Activated naive CD8-positive, alpha-beta T cell (primary cell): ENCODE measurements around the gene ATAD5.
"Not testable (repeated sequence)": the region's sequence is repeated elsewhere in the genome, so short reads cannot be mapped to it uniquely, and the experiment has no call there.

ENCODE experiments used
- H3K27ac Mint-ChIP-seq: one replicate; pipeline ENCODE4 v1.8.0; 2021; ENCODE audit warnings: mixed read lengths
- H3K27me3 Mint-ChIP-seq: one replicate; pipeline ENCODE4 v1.8.0; 2021; ENCODE audit warnings: mixed read lengths
- H3K36me3 Mint-ChIP-seq: one replicate; pipeline ENCODE4 v1.8.0; 2021; ENCODE audit warnings: mixed read lengths
- H3K4me1 Mint-ChIP-seq: one replicate; pipeline ENCODE4 v1.8.0; 2021; ENCODE audit warnings: low read depth, mixed read lengths
- H3K4me3 Mint-ChIP-seq: one replicate; pipeline ENCODE4 v1.8.0; 2021; ENCODE audit warnings: mild to moderate bottlenecking, mixed read lengths
- H3K9me3 Mint-ChIP-seq: one replicate; pipeline ENCODE4 v1.8.0; 2021; ENCODE audit warnings: low read depth, mixed read lengths

ATAD5 gene

DNA sequence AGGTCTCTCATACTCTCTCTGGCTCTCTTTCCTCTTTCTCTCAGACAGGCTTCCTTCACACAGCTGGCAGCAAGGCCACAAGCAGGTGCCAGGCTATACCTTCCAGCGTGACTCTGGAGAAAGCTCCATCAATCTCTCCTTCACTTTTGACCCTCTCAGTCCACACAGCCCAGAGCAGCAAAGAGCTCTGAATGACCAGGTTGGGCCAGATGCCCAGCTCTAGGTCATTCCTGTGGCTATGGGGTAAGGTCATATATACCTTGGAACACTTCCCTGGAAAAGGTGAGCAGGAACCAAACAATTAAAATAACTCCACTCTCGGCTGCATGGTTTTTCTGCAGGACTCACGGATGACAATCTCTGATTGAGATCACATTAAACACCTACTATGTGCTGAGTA lies 98.7 kb downstream of the ATAD5 start:
- Mint-ChIP-seq H3K36me3 (no peaks in the 10 kb centered on the region), H3K9me3 (no peaks in the 10 kb centered on the region), H3K4me3 (no peak overlapping the region), H3K27ac (no peak overlapping the region), H3K27me3 (peaks cover 13% of the 10 kb centered on the region), H3K4me1 (no peaks in the 10 kb centered on the region)

DNA sequence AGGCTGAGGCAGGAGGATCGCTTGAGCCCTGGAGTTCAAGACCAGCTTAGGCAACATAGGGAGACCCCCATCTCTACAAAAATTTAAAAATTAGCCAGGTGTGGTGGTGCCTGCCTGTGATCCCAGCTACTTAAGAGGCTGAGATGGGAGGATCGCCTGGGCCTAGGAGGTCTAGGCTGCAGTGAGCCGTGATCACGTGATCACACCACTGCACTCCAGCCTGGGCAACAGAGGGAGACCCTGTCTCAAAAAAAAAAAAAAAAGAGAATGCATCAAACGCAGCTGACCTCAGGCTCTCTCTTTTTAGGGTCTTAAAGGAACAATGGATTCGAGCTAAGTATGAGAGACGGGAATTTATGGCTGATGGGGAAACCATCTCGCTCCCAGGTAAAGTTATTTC lies 99.8 kb downstream of the ATAD5 start:
- H3K4me3 Mint-ChIP-seq, H3K27me3 Mint-ChIP-seq, H3K36me3 Mint-ChIP-seq, H3K9me3 Mint-ChIP-seq, H3K27ac Mint-ChIP-seq, H3K4me1 Mint-ChIP-seq: not testable (repeated sequence)

DNA sequence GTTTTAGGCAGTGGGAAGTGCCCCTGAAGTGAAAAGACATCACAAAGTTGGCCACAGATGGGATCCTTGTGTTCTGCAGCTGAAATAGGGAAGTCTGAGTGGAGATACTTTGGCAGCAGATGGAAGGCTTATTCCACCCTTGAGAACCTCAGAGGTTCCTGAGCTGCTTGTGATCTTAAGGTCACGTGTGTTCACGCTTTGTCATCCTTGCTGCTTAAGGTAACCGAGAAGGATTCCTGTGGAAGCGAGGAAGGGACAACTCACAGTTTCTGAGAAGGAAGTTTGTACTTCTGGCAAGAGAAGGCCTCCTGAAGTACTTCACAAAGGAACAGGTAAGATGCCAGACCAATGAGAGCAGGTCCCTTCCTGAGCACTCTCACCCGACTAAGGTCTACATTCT lies 102.2 kb downstream of the ATAD5 start:
- no peaks in the 10 kb centered on the region for H3K4me1 Mint-ChIP-seq
- H3K9me3 Mint-ChIP-seq: no peaks in the 10 kb centered on the region
- no peaks in the 10 kb centered on the region for H3K27me3 Mint-ChIP-seq
- H3K36me3 Mint-ChIP-seq: no peaks in the 10 kb centered on the region
- H3K27ac Mint-ChIP-seq: no peak overlapping the region
- H3K4me3 Mint-ChIP-seq: no peak overlapping the region

DNA sequence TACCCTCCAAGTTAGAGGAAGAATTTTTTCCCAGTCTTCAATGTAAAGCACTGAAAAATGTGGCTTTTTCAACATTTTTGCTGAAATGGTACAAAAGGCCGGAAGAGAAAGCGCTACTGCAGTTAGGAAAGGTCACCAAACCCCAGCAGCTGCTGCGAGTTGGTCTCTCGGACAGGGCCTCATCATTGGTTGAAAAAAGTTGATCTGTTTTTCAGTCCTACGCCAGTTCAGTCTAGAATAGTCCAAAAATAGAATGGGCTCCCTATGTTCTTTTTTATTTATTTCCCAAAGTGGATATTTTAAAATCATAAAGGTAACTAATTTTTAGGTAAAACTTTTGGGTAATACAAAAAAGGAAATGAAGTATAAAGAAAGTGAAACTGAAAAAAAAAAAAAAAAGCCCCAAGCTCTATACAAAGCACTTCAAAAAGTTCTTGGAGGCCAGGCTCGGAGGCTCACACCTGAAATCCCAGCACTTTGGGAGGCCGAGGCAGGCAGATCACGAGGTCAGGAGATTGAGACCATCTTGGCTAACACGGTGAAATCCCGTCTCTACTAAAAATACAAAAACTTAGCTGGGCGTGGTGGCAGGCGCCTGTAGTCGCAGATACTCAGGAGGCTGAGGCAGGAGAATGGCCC lies 107.4 kb downstream of the ATAD5 start:
- no peak overlapping the region for H3K27ac Mint-ChIP-seq
- H3K36me3 Mint-ChIP-seq: no peaks in the 10 kb centered on the region
- H3K4me3 Mint-ChIP-seq: no peak overlapping the region

DNA sequence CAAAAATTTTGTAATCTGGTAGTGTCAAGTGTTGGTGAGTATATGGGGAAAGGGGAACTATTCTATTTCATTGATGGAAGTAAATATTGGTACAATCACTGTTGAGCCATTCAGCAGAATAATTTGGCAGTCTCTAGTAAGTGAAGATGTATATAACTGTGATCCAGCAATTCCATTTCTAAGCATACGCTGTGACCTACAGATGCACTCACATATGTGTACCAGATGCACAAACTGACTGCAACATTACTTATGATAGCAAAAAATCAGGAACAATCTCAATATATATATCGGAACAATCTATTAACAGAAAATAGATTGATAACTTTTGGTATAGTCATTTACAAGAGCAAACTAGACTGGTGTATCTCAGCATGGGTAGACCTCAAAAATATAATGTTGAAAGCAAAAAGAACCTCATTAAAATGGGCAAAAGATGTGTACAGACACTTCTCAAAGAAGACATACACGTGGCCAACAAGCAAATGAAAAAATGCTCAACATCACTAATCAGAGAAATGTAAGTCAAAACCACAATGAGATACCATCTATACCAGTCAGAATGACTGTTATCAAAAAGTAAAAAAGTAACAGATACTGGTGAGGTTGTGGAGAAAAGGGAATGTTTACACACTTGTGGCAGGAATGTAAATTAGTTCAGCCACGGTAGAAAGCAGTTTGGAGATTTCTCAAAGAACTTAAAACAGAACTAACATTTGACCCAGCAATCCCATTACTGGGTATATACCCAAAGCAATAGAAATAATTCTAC lies 110.7 kb downstream of the ATAD5 start:
- H3K27ac Mint-ChIP-seq: no peak overlapping the region
- no peaks in the 10 kb centered on the region for H3K36me3 Mint-ChIP-seq
- no peaks in the 10 kb centered on the region for H3K27me3 Mint-ChIP-seq
- no peak overlapping the region for H3K4me3 Mint-ChIP-seq
- no peaks in the 10 kb centered on the region for H3K4me1 Mint-ChIP-seq
- H3K9me3 Mint-ChIP-seq: no peaks in the 10 kb centered on the region

More for the DNA sequence above, 107.4 kb downstream of the ATAD5 start:
- Mint-ChIP-seq H3K4me1 (no peaks in the 10 kb centered on the region), H3K27me3 (no peaks in the 10 kb centered on the region), H3K9me3 (no peaks in the 10 kb centered on the region)
